ENCODE data around the gene HDDC2. TPM values are rescaled to one million over a fixed set of nuclear protein-coding genes. Genes with fewer than 3 reads are reported as not detected.

HDDC2 gene
- total RNA-seq, 2 donors from 2014 or later = 40.7 to 45.6 TPM

GRCh38 chr6:125254321-125254720, 47.4 kb downstream of the HDDC2 start:
- DNase-seq = no peak
- ATAC-seq = no peak
- intact Hi-C loops (cut with DNase I, micrococcal nuclease) = no loop called here

GRCh38 chr6:125253881-125254280, 47.9 kb downstream of the HDDC2 start:
- ATAC-seq (no peak), DNase-seq (no peak)
- intact Hi-C loops (cut with DNase I, micrococcal nuclease) = no loop called here

GRCh38 chr6:125252891-125253290, 48.9 kb downstream of the HDDC2 start:
- DNase-seq (no peak), ATAC-seq (no peak)
- intact Hi-C loops (cut with DNase I, micrococcal nuclease) = no loop called here

- intact Hi-C loops (cut with DNase I, micrococcal nuclease) = no loop called here
- no peak for ATAC-seq
Observed at GRCh38 chr6:125251516-125252220, 50.1 kb downstream of the HDDC2 start.

GRCh38 chr6:125250511-125250910, 51.3 kb downstream of the HDDC2 start:
- DNase-seq = no peak
- ATAC-seq = no peak
- intact Hi-C loops (cut with DNase I, micrococcal nuclease) = no loop called here

More at GRCh38 chr6:125251516-125252220, 50.1 kb downstream of the HDDC2 start:
- no peak for DNase-seq

GRCh38 chr6:125248136-125248535, 53.6 kb downstream of the HDDC2 start:
- ATAC-seq (no peak), DNase-seq (no peak)
- intact Hi-C loops (cut with DNase I, micrococcal nuclease) = no loop called here

- ATAC-seq = no peak
- intact Hi-C loops (cut with DNase I, micrococcal nuclease) = no loop called here
Observed at GRCh38 chr6:125246566-125246965, 55.2 kb downstream of the HDDC2 start.

GRCh38 chr6:125245523-125246264, 56.1 kb downstream of the HDDC2 start:
- ATAC-seq (peak; percentile 91), DNase-seq (peak; percentile 48 to 54)
- intact Hi-C loops (cut with DNase I, micrococcal nuclease) = no loop called here

More at GRCh38 chr6:125246566-125246965, 55.2 kb downstream of the HDDC2 start:
- no peak for DNase-seq

GRCh38 chr6:125245109-125245508, 56.7 kb downstream of the HDDC2 start:
- intact Hi-C loops (cut with DNase I, micrococcal nuclease) = no loop called here
- ATAC-seq (no peak), DNase-seq (no peak)

- DNase-seq = no peak
- no peak for ATAC-seq
- intact Hi-C loops (cut with DNase I, micrococcal nuclease) = no loop called here
Observed at GRCh38 chr6:125237764-125238163, 64.0 kb downstream of the HDDC2 start.

GRCh38 chr6:125236536-125237327, 65.0 kb downstream of the HDDC2 start:
- ATAC-seq = no peak
- DNase-seq = no peak

GRCh38 chr6:125233202-125233601, 68.6 kb downstream of the HDDC2 start:
- intact Hi-C loops (cut with DNase I, micrococcal nuclease) = no loop called here
- DNase-seq = no peak
- no peak for ATAC-seq

More at GRCh38 chr6:125236536-125237327, 65.0 kb downstream of the HDDC2 start:
- intact Hi-C loops (cut with DNase I, micrococcal nuclease) = no loop called here

GRCh38 chr6:125232466-125232865, 69.3 kb downstream of the HDDC2 start:
- intact Hi-C loops (cut with DNase I, micrococcal nuclease) = no loop called here
- no peak for ATAC-seq
- DNase-seq = no peak

GRCh38 chr6:125231574-125232343, 70.0 kb downstream of the HDDC2 start:
- DNase-seq (no peak), ATAC-seq (no peak)
- intact Hi-C loops (cut with DNase I, micrococcal nuclease) = no loop called here

- DNase-seq (peak; percentile 41 to 66), ATAC-seq (peak; percentile 99)
- intact Hi-C loops (cut with DNase I, micrococcal nuclease) = no loop called here
Observed at GRCh38 chr6:125231133-125231532, 70.6 kb downstream of the HDDC2 start.

GRCh38 chr6:125230674-125231073, 71.1 kb downstream of the HDDC2 start:
- ATAC-seq (no peak), DNase-seq (no peak)
- intact Hi-C loops (cut with DNase I, micrococcal nuclease) = no loop called here

- ATAC-seq = no peak
- intact Hi-C loops (cut with DNase I, micrococcal nuclease) = no loop called here
Observed at GRCh38 chr6:125228981-125229479, 72.7 kb downstream of the HDDC2 start.

GRCh38 chr6:125227244-125227643, 74.5 kb downstream of the HDDC2 start:
- DNase-seq = no peak
- intact Hi-C loops (cut with DNase I, micrococcal nuclease) = no loop called here
- no peak for ATAC-seq

More at GRCh38 chr6:125228981-125229479, 72.7 kb downstream of the HDDC2 start:
- no peak for DNase-seq
